Testis (tissue), 2 donors: ENCODE measurements around the gene LPAR2.

Experiments
- CTCF ChIP-seq, 3 experiments: fragments of 450-650 bp in 2 of 3; fragments of 200-600 bp in 1 of 3; sonication (generic) in 1 of 3; IDR thresholded peaks; one replicate each; pipeline ENCODE4 v1.5.1; 2016 to 2019; ENCODE audit warnings: antibody characterized with exemption in 3 of 3, mild to moderate bottlenecking in 2 of 3, moderate library complexity in 1 of 3
- POLR2A ChIP-seq: fragments of 450-650 bp; IDR thresholded peaks from one replicate; pipeline ENCODE4 v1.6.1; 2017; ENCODE audit warnings: antibody characterized with exemption, mild to moderate bottlenecking, moderate library complexity

GRCh38 chr19:19595171-19595701 lies 32.8 kb downstream of the LPAR2 start:
- no peak for TF ChIP-seq POLR2A
- TF ChIP-seq CTCF (IDR thresholded peaks at IDR 0.05) = no peak
